SIG-M5 treated with dmso at 0.1 percent for 504 hours (cell line): ENCODE data around the gene RPS6KC1.
"Not testable (repeated sequence)": the region's sequence is repeated elsewhere in the genome, so short reads cannot be mapped to it uniquely, and the experiment has no call there.

ENCODE experiments used
- DNase-seq: peaks from one replicate; lab custom pipeline; 2025; ENCODE audit not compliant: unreplicated experiment; lab: John Stamatoyannopoulos, UW

The RPS6KC1 gene

GRCh38 chr1:213150090-213150489, 99.0 kb downstream of the RPS6KC1 start:
- DNase-seq, result not testable (repeated sequence)

- DNase-seq, result peak; percentile 41
These were observed 103.1 kb downstream of the RPS6KC1 start for GRCh38 chr1:213154056-213154685.

GRCh38 chr1:213159376-213159775, 108.3 kb downstream of the RPS6KC1 start:
- no peak for DNase-seq

- DNase-seq, result not testable (repeated sequence)
These were observed 109.4 kb downstream of the RPS6KC1 start for GRCh38 chr1:213160442-213160841.

GRCh38 chr1:213162338-213162737, 111.3 kb downstream of the RPS6KC1 start:
- no peak for DNase-seq

GRCh38 chr1:213162862-213163261, 111.8 kb downstream of the RPS6KC1 start:
- no peak for DNase-seq

GRCh38 chr1:213163278-213163711, 112.3 kb downstream of the RPS6KC1 start:
- DNase-seq, result no peak

- no peak for DNase-seq
These were observed 113.5 kb downstream of the RPS6KC1 start for GRCh38 chr1:213164561-213164960.

GRCh38 chr1:213166852-213167251, 115.8 kb downstream of the RPS6KC1 start:
- no peak for DNase-seq

- DNase-seq, result no peak
These were observed 120.7 kb downstream of the RPS6KC1 start for GRCh38 chr1:213171711-213172110.

- DNase-seq, result no peak
These were observed 125.3 kb downstream of the RPS6KC1 start for GRCh38 chr1:213176341-213176740.

- no peak for DNase-seq
These were observed 128.7 kb downstream of the RPS6KC1 start for GRCh38 chr1:213179784-213180183.

GRCh38 chr1:213180833-213181232, 129.8 kb downstream of the RPS6KC1 start:
- no peak for DNase-seq

GRCh38 chr1:213183036-213183672, 132.1 kb downstream of the RPS6KC1 start:
- DNase-seq, result no peak

- DNase-seq, result no peak
These were observed 135.1 kb downstream of the RPS6KC1 start for GRCh38 chr1:213186168-213186567.

GRCh38 chr1:213192026-213192425, 141.0 kb downstream of the RPS6KC1 start:
- DNase-seq, result no peak

- DNase-seq, result no peak
These were observed 143.3 kb downstream of the RPS6KC1 start for GRCh38 chr1:213194383-213194782.

- no peak for DNase-seq
These were observed 143.8 kb downstream of the RPS6KC1 start for GRCh38 chr1:213194855-213195254.

- DNase-seq, result not testable (repeated sequence)
These were observed 145.4 kb downstream of the RPS6KC1 start for GRCh38 chr1:213196328-213197054.

GRCh38 chr1:213200630-213201029, 149.6 kb downstream of the RPS6KC1 start:
- no peak for DNase-seq

- no peak for DNase-seq
These were observed 150.5 kb downstream of the RPS6KC1 start for GRCh38 chr1:213201380-213202155.
